NT2/D1 (cell line): ENCODE results near the gene TNS4.

Experiments
- YY1 ChIP-seq: IDR thresholded peaks from 2 replicates; pipeline ENCODE4 v1.6.1; 2011; ENCODE audit not compliant: insufficient read length, insufficient read depth
- ZNF274 ChIP-seq: IDR thresholded peaks from 2 replicates; pipeline ENCODE4 v1.6.1; 2011; ENCODE audit warnings: mild to moderate bottlenecking, low read depth, low read length

DNA sequence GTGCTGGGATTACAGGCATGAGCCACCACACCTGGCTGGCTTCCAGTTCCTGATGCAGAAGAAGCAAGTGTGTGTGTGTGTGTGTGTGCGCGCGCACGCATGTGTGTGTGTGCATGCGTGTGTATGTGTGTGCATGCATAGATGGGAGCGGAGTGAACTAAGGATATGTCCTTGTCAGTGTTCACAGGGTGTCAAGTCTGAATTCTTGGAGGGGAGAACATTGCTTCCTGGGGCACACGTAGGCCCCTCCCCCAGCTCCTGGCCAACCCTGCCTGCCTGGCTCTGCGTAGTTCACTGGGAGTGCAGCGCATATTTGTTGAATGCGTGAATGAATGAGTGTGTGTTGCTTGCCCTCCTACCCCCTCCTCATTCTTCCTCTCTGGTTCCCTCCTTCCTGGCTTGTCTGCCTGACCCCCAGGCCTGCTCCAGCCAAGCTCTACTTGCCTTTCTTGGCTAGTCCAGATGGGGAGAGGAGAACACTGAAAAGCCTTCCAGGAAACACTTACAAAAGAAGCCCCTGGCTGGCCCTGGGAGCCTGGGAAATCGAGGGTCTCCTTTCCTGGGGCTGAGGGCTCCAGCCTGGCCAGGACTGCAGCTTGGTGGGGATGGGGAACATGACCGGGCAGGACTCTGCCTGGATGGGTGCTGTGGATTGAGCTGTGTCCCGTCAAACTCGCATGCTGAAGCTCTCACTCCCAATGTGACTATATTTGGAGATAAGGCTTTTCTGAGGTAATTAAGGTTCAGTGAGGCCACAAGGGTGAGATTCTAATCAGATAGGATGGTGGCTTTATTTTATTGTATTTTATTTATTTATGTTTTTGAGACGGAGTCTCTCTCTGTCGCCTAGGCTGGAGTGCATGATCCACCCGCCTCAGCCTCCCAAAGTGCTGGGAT, 30.2 kb downstream of the TNS4 start:
- TF ChIP-seq ZNF274 (no peak), YY1 (no peak)
